HUES6 (cell line): ENCODE measurements around the gene SYMPK.

Experiments
- H3K27ac ChIP-seq: 2 replicates; pipeline ENCODE4 v1.7.0; 2013; ENCODE audit warnings: low read depth, mild to moderate bottlenecking, low read length, inconsistent platforms
- H3K27me3 ChIP-seq: 2 replicates; pipeline ENCODE4 v1.6.1; 2013; ENCODE audit warnings: low read length; ENCODE audit not compliant: control insufficient read depth, insufficient read depth
- H3K36me3 ChIP-seq: 2 replicates; pipeline ENCODE4 v1.6.1; 2013; ENCODE audit warnings: low read length; ENCODE audit not compliant: control insufficient read depth, insufficient read depth
- H3K4me1 ChIP-seq: 2 replicates; pipeline ENCODE4 v1.6.1; 2013; ENCODE audit warnings: low read length; ENCODE audit not compliant: control insufficient read depth, insufficient read depth
- H3K4me3 ChIP-seq: 2 replicates; pipeline ENCODE4 v1.5.1; 2013; ENCODE audit warnings: low read depth, low read length
- H3K9ac ChIP-seq: one replicate; pipeline ENCODE4 v1.6.1; 2013; ENCODE audit warnings: mild to moderate bottlenecking, low read length
- H3K9me3 ChIP-seq: 2 replicates; pipeline ENCODE4 v1.6.1; 2013; ENCODE audit warnings: low read depth, low read length; ENCODE audit not compliant: control insufficient read depth, insufficient read depth

Gene SYMPK

GRCh38 chr19:45821570-45821969 is 41.4 kb downstream of the SYMPK start:
- Histone ChIP-seq H3K4me1 (peaks cover 17% of the 10 kb centered on the region), H3K27me3 (no peaks in the 10 kb centered on the region), H3K4me3 (no peak overlapping the region), H3K27ac (no peak overlapping the region), H3K9me3 (no peaks in the 10 kb centered on the region), H3K36me3 (peaks cover 72% of the 10 kb centered on the region), H3K9ac (no peak overlapping the region)

DNA sequence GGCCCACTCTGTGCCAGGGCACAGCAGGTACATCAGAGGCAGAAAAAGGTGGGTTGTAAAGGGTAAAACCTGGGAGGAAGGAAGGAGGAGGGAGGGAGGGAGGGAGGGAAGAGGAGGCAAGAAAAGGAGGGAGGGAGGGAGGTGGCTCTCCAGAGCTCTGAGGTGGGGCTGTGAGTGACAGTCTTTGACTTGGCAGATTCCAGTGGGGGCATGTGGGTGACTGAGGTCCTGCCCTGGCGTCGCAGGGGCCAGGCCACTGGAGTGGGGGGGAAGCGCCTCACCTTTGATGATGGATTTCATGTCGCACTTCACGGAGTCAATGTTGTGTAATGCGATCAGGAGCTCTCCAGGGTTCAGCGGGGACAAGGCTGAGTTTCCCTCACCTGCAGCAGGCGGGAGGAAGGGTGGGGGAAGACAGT is 41.8 kb downstream of the SYMPK start:
- no peak overlapping the region for H3K27ac ChIP-seq
- peaks cover 21% of the 10 kb centered on the region for H3K4me1 ChIP-seq
- H3K27me3 ChIP-seq: no peaks in the 10 kb centered on the region
- no peak overlapping the region for H3K4me3 ChIP-seq
- peaks cover 68% of the 10 kb centered on the region for H3K36me3 ChIP-seq
- no peak overlapping the region for H3K9ac ChIP-seq
- H3K9me3 ChIP-seq: no peaks in the 10 kb centered on the region

- no peaks in the 10 kb centered on the region for H3K27me3 ChIP-seq
- no peak overlapping the region for H3K27ac ChIP-seq
- peaks cover 22% of the 10 kb centered on the region for H3K4me1 ChIP-seq
- no peak overlapping the region for H3K9ac ChIP-seq
- no peak overlapping the region for H3K4me3 ChIP-seq
- peaks cover 62% of the 10 kb centered on the region for H3K36me3 ChIP-seq
- H3K9me3 ChIP-seq: no peaks in the 10 kb centered on the region
These were observed 42.4 kb downstream of the SYMPK start for GRCh38 chr19:45820413-45821102.

DNA sequence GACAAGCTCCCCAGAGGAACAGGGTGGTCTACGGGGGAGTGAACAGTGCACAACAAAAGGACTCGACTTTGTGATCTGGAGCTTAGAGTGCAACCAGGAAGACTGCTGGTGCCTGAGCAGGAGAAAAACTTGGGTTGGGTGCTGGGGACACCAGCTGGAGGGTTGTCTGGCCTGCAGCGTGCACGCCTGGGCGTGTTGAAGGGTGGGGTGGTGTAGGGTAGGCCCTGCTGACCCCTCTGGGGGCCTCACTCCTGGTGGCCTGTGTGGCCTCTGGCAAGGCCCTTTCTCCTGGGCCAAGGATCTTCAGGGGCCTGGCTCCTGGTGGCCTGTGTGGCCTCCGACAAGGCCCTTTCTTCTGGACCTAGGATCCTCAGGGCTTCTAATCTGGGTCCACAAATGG is 43.2 kb downstream of the SYMPK start:
- Histone ChIP-seq H3K9ac (no peak overlapping the region), H3K27ac (no peak overlapping the region), H3K4me3 (no peak overlapping the region), H3K27me3 (no peaks in the 10 kb centered on the region), H3K9me3 (no peaks in the 10 kb centered on the region), H3K36me3 (peaks cover 54% of the 10 kb centered on the region), H3K4me1 (peaks cover 23% of the 10 kb centered on the region)

GRCh38 chr19:45817725-45818301 is 45.1 kb downstream of the SYMPK start:
- Histone ChIP-seq H3K9ac (no peak overlapping the region), H3K9me3 (no peaks in the 10 kb centered on the region), H3K27me3 (no peaks in the 10 kb centered on the region), H3K4me1 (peaks cover 26% of the 10 kb centered on the region), H3K4me3 (peak overlapping the region; percentile 25), H3K27ac (no peak overlapping the region), H3K36me3 (peaks cover 35% of the 10 kb centered on the region)

GRCh38 chr19:45817010-45817724 is 45.8 kb downstream of the SYMPK start:
- Histone ChIP-seq H3K36me3 (peaks cover 28% of the 10 kb centered on the region), H3K9me3 (no peaks in the 10 kb centered on the region), H3K9ac (peak overlapping the region; percentile 66), H3K4me3 (peak overlapping the region; percentile 84), H3K4me1 (peaks cover 26% of the 10 kb centered on the region), H3K27me3 (no peaks in the 10 kb centered on the region), H3K27ac (peak overlapping the region; percentile 42; the same call in 1 of the 2 replicates)

DNA sequence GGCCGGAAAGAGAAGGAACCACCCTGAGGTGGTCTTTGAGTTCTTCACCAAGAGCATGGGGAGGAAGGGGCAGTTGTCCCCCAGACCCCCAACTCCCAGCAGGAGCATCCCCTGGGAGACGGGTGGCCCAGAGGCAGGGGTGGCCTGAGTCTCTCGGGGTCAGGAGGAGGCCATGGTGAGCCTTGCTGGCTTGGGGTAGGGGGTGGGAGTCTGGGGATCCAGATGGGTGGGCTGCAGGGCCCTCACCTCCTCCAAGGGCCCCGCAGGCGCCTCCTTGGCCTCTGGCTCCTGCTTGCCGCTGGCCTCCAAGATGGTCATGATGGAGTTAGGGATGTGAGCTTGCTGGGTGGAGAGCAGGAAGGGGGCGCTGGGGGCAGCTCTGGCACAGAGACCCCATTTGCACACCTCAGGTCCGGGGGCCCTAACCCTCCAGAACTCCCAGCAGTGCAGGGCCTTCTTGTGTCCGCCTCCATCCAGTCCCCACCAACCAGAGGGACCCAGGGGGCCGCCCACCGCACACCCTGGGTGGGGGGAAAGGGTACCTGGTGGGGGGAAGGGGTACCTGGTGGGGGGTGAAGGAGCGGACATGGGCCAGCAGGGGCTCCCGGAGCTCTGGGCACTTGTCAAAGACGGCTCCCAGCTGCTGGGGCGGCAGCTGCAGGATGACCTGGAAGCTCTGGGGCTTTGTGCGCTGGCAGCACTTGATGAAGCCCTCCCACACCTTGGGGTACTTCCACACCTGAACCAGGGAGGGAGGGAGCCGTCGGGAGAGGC is 46.5 kb downstream of the SYMPK start:
- H3K27ac ChIP-seq: peak overlapping the region; percentile 42

GRCh38 chr19:45815481-45816216 is 47.3 kb downstream of the SYMPK start:
- H3K4me3 ChIP-seq: peak overlapping the region; percentile 84
- no peaks in the 10 kb centered on the region for H3K9me3 ChIP-seq
- peak overlapping the region; percentile 42 for H3K27ac ChIP-seq
- H3K9ac ChIP-seq: peak overlapping the region; percentile 80
- peaks cover 26% of the 10 kb centered on the region for H3K4me1 ChIP-seq
- no peaks in the 10 kb centered on the region for H3K27me3 ChIP-seq
- peaks cover 16% of the 10 kb centered on the region for H3K36me3 ChIP-seq

More for the DNA sequence above, 46.5 kb downstream of the SYMPK start:
- peaks cover 23% of the 10 kb centered on the region for H3K36me3 ChIP-seq
- no peaks in the 10 kb centered on the region for H3K27me3 ChIP-seq
- H3K4me1 ChIP-seq: peaks cover 26% of the 10 kb centered on the region
- no peaks in the 10 kb centered on the region for H3K9me3 ChIP-seq
- peak overlapping the region; percentile 84 for H3K4me3 ChIP-seq
- H3K9ac ChIP-seq: peak overlapping the region; percentile 80

DNA sequence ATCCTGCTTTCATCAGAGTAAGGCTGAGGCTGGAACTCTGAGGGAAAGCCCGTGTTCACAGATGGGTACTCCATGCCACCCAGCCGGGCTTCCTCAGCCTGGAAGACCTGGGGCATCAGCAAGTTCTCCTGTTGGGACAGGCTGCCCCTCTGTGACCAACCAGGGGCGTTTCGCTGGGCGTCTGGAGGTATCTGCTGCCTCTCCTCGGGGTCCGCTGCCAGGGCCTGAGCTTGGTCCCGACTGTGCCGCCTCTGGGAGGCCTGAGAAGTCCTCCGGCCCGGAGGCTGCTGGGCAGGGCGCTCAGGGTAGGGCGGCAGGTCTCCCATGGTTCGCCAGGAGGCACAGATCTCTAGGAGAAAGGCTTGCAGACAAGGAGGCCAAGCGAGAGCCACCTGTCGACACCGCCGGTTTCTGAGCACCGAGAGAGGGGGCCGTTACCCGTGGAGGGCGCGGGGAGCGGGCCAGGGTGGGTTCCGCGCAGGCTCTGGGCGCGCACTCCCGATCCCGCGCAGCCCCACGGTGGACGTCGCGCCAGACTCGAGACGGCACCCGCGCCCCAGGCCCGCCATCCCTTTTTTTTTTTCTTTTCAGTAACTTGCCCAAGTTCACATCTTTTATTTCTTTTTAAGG is 48.0 kb downstream of the SYMPK start, which contains the start of gene RSPH6A:
RSPH6A (minus strand) TSS at position 458 of the 630 bp plus-strand sequence; CDS start at position 326, 132 bp downstream.
- Histone ChIP-seq H3K36me3 (peaks cover 9% of the 10 kb centered on the region), H3K4me3 (peak within 1 kb of the TSS; percentile 84), H3K27me3 (no peaks in the 10 kb centered on the region), H3K9ac (peak within 1 kb of the TSS; percentile 80), H3K9me3 (no peaks in the 10 kb centered on the region), H3K4me1 (peaks cover 29% of the 10 kb centered on the region), H3K27ac (peak within 1 kb of the TSS; percentile 42)
